Measurements from ENCODE around the gene MTG2.
"Not testable (repeated sequence)": the region's sequence is repeated elsewhere in the genome, so short reads cannot be mapped to it uniquely, and the experiment has no call there.

The MTG2 gene

DNA sequence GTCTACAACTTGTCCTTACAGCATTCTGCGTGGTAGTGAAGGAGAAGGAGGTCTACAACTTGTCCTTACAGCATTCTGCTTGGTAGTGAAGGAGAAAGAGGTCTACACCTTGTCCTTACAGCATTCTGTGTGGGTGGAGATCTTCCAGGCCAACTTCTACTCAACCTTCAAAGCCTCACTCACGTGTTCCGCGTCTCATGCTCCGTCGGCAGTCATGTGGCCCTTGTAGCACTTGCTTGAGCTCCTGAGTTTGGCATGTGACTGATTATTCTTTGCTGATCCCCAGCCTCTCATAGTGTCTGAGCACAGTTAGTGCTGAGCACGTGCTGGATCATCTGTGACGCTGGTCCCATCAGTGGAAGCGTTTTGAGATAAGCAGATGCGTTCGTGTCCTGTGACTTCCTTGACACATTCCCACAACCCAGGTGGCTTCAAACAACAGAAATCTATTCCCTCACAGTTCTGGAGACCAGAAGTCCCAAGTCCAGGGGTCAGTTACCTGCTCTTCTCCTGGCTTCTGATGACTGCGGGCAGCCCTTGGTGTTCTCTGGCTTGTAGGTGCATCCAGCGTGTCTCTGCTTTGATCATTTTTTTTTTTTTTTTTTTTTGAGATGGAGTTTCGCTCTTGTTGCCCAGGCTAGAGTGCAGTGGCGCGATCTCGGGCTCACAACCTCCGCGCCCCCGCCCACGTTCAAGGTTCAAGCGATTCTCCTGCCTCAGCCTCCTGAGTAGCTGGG, 36.6 kb upstream of the MTG2 start:
- no peak for DNase-seq (ENCODE audit: low read depth)

DNA sequence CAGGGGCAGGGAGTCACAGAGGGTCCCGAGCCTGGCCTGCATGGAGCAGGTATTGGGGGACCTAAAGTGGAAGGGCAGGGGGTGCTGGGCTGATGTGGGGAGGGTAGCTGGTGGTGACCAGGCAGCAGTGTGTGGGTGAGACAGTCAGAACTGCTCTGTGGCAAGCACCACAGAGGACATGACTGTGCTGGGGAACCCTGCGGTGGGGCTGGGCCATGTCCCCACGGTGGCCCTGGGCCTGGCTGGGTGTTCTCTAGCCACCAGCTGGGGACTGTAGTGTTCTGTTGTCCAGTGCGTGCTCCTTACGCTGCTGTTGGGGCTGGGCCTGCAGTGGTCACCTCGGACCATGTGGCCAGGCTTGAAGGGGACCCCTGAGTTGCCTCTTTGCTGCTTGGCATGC, 35.7 kb upstream of the MTG2 start:
- DNase-seq (ENCODE audit: low read depth), result no peak

DNA sequence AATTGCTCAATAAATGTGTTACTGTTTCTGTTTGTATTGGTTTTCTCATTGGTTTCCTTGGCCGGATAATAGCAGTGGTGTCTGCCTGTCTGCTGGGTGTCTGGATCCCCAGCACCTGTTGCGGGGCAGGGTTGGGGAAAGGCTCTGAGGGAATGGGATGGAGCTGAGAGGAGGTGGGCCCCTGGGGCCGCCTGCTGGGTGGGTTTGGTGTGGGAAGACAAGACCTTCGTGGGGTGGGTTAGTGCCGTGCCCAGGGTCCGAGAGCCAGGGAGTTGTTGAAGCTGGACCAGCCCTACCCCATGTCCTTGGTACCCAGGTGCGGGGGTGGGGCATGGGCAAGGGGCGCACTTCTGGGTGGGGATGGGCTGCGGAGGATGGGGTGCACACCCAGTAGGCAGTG, 35.3 kb upstream of the MTG2 start:
- no peak for DNase-seq (ENCODE audit: low read depth)

DNA sequence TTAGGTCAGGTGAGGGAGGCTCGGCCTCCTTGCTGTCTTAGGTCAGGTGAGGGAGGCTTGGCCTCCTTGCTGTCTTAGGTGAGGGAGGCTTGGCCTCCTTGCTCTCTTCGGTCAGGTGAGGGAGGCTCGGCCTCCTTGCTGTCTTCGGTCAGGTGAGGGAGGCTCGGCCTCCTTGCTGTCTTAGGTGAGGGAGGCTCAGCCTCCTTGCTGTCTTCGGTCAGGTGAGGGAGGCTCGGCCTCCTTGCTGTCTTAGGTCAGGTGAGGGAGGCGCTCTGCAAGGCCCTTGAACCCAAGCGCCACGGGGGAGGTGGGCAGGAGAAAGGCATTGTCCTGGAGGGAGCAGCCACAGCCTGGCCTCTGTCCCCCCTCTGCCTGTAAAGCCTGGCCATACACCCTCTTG, 34.4 kb upstream of the MTG2 start:
- DNase-seq (ENCODE audit: low read depth), result not testable (repeated sequence)

DNA sequence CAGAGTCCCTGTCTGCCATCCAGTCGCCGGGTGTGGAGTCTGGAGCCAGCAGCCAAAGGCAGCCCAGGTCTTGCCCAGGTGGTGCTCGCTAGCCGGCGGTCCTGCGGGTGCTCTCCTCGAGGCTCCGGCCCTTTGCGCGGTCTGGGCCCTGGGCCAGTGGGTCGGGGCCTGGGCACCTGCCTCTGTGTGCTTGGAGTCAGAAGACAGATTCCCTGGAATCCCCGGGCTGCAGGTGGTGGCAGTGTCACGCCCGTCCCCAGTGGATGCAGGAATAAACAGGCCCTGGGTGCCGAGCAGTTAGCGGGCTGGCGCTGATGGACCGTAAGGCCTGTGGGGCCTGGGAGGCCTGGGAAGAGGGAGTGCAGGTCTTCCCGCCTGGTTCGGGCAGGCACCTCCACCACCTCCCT, 33.9 kb upstream of the MTG2 start:
- DNase-seq (ENCODE audit: low read depth), result no peak

DNA sequence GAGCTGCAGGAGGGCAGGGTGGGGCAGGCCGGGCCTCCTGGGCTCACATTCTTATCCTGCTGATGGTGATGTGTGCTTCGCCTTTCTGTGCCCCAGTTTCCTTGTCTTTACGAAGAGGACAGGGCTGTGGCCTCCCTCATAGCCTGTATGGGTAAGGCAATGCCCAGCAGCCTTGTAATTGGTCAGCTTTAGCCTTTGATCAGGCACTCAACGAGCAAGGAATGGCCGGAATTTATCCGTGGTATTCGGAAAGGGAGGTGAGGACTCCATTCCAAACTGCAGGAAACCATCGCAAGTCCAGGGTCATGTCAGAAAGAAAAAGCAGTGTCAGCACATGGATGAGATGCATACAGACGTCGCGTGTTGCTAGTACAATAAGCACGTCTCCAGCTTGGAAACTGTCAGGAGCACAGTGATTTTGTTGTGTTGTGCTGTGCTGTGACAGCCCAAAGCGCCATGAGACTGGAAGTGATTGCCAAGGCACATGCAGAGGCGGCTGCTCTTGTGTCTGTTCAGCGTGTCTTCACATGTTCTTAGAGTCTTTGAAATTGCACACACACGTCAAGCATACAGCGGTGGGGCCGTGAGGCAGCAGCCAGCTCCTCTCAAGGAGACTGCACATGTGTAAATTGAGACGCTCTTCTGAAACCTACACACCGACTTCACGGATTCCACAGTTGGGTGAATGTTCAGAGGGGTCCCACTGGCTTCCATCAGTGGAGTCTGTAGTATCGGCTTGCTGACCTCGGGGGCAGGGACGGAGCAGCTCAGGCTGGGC, 33.1 kb upstream of the MTG2 start:
- no peak for DNase-seq (ENCODE audit: low read depth)

DNA sequence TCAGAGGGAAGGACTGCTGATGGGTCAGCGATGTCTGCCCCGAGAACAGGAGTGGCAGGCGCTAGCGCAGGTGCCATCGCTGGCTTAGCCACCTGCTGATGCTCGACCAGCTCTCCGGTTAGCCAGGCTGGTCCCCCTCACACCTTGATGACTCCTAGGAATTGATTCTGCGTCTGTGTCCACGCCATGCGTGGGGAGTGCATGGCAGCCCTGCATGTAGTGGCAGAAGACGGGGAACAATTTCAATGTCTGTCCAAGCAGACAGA, 32.6 kb upstream of the MTG2 start:
- no peak for DNase-seq (ENCODE audit: low read depth)

DNA sequence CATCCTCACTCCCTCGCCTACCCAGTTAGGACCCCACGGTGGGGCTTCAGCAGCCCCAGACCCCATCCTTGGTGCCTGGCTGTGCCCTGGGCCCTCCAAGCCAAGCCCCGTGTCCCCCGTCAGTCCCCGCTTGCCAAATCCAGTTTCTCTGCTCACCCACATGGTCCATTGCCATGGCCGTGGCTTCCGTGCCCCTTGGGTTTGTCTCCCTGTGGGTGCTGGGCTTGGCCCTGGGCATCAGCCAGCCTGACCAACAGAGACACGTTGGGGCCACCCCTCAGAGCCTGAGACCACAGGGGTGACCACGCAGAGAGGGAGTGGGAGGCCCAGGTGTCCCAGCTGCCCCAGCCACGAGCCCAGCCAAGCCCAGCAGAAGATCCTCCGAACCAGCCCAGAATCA, 31.6 kb upstream of the MTG2 start:
- DNase-seq (ENCODE audit: low read depth), result no peak

DNA sequence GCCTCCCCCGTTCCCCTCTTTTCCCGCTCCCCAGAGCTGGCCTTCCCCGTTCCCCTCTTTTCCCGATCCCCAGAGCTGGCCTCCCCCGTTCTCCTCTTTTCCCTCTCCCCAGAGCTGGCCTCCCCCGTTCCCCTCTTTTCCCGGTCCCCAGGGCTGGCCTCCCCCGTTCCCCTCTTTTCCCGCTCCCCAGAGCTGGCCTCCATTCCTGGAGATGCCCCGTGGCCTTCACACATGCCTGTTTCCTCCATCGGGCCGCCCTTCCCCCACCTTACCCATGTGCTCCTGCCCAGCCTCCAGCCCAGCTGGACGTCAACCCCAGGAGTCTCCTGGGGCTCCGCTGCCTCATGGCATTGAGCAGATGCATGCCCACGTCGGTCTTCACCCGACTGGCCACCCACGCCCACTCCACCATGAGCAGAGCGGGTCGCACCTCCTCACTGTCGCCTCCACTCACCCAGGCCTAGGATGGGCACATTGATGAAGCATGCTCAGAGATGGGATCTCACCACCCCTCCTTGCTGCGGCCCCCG, 30.9 kb upstream of the MTG2 start:
- DNase-seq (ENCODE audit: low read depth), result no peak

DNA sequence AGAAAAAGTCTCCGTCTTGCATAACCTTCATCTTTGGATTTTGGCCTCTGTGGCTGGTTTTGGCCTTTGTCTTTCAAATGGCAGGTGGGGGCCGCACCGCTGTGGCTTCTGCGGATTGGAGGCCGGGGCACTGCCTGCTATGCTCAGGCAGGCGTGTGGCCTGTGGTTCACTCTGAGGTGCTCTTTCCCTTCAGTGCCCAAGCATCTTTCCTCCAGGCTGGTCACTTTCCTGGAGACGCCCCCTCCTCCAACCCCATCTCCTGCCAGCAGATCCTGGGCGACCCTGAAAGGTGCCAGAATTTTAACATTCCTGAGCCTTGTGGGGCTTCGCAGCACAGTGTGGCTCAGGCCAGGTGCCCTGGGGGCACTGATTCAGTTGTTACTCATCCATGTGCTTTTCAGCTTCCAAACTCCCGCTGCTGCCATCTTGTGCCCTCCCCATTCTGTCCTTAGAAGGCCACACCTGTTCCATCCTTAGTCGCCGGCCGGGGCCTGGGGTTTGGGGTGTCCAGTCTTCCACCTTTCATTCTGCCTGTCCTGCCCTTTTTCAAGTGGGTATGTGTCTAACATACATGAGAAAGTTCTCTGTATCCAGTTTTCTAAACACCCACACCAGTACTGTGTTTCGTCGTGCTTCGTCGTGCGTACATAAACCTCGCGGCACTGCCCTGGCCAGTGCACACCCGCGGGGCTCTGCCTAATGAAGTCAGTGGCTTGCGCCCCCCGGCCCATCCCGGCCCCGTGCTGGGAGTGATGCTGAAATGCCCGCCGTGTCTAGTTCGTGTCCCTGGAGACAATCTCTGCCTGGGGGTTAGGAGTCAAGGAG, 27.2 kb upstream of the MTG2 start:
- DNase-seq (ENCODE audit: low read depth), result no peak

DNA sequence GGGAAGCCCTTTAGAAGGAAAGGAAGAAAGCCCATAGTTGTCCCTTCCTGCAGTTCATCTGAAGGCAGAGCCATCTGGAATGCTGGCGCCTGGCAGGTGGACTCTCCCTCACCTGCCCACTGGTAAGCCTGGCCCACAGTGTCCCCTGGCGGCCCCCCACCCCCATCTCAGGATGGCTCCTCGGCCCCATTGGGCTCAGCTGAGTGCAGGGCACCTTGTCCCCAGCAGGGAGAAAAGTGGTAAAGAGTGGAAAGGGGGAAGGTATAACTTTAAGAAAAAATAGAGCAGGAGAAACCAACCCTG, 26.6 kb upstream of the MTG2 start:
- DNase-seq (ENCODE audit: low read depth), result no peak

DNA sequence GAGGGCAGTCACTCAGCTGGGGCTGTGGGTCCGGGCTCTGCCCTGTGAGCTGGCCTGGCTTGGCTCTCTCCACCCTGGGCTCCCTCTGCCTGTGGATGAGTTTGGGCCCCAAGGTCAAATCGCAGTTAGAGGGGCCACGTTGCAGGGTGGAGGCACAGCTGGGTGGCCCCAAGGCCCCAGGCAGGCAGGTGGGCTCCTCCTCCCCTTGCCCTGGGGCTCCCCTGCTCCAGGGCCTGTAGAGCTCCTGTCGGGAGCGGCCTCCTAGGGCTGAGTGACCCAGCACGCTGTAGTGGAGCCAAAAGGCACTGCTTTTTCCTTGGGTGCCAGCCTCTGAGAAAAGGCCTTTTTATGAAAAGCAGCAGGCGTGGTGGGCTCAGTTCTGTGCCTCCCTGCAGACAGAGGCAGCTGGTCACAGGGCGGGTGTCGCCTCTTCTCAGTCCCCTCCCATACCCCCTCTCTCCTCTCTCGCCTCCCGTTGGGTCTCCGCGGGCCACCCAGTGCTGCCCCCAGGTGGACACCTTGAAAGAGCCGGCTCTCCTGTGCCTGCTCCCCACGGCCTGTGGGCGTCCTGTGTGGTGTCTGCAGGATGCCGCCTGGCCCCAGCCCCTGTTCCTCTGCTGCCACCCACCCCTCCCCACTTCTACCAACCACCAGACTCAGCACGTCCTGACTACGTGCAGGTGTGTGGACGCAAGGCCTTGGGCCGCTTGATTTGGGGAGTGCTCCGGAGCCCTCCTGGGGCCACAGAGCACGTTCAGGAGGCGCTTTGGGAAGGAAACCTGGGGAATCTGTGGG, 26.0 kb upstream of the MTG2 start:
- DNase-seq (ENCODE audit: low read depth), result peak; percentile 55

DNA sequence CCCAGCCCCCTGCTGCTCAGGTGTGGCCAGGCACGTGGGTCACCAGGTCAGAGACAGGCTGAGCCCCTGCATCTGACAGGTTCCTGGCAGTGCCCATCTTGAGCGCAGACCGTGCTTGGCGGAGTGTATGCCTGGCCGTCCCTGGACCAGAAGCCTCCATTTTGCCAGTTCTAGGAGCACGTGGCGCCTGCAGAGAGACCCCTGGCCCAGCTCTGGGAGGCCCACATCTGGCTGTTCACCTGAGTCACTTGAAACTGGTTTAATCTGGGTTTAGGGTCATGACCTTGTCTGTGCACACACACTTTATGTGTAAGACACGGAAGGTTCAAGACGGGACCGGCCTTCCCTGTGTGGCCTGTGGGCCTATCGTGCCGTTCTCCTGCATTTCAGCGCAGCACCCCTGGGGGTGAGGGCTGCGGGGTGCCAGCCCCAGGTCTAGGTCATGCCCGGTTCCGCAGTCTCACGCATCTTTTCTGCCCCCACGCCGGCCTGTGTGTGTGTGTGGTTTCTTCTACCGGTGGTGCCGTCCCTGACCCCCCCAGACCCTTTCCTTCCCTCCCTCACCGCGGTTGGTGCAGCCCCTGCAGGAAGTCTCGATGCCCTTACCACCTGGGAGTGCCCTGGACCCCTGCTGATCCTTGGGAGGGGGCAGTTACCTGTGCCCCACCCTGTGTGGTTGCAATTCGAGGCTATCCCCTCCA, 25.3 kb upstream of the MTG2 start:
- no peak for DNase-seq (ENCODE audit: low read depth)

DNA sequence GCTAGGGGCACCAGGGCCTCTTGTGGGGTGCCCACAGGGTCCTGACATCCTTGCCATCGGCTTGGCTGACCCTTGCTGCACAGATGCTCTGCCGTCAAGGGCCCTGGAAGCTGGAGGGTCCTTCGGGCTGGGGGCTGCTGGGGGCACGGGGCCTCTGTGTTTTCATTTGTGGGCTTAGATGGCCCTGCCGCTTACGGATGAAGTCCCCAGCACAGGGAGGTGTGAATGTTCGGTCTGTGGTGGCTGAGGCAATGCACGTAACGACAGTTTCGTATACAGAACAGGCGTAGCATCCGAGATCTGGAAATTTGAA, 24.8 kb upstream of the MTG2 start:
- DNase-seq (ENCODE audit: low read depth), result no peak

DNA sequence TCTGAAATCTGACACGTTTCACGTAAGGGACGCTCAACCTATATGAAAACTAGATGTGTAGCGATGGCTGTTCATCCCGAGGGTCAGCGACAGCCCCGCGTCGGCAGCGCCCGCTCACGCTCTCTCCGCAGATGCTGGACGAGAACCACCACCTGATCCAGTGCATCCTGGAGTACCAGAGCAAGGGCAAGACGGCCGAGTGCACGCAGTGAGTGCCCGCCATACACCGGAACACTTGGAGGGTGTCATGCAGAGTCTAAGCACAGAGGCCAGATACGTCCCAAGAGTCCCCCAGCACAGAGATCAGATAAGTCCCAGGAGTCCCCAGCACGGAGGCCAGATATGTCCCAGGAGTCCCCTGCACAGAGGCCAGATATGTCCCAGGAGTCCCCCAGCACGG, 24.3 kb upstream of the MTG2 start:
- no peak for DNase-seq (ENCODE audit: low read depth)

DNA sequence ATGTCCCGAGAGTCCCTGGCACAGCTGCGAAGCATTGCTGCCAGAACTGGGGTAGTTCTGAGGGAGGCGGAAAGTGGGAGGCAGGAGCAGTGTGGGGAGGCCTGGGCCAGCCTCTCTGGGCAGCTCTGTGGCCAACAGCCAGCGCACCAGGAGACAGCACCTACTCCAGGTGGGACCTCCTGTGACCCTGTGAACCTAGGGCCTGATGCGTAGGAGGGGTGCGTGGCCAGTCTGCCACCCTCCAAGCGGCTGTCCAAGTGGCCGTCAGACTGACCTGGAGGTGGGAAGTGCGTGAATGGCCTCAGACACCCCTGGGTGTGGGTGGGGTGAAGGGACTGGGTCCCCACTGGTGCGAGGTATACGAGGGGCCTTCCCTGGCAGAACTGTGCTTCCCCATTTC, 23.8 kb upstream of the MTG2 start:
- no peak for DNase-seq (ENCODE audit: low read depth)

DNA sequence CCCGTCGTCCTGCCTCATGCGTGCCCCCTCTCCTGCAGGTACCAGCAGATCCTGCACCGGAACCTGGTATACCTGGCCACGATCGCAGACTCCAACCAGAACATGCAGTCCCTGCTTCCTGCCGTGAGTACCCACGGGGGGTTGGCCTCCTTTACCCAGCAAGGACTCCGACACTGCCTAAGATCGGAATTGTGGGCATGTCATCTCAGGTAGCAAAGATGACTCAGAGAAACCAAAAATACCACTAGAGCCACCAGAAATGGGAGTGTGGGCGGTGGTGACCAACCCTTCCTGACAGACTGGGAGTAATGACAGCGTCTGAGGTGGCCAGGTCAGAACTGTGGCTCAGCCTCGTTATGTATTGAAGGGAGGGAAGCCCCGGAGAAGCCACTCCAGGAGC, 23.0 kb upstream of the MTG2 start:
- DNase-seq (ENCODE audit: low read depth), result peak; percentile 57

DNA sequence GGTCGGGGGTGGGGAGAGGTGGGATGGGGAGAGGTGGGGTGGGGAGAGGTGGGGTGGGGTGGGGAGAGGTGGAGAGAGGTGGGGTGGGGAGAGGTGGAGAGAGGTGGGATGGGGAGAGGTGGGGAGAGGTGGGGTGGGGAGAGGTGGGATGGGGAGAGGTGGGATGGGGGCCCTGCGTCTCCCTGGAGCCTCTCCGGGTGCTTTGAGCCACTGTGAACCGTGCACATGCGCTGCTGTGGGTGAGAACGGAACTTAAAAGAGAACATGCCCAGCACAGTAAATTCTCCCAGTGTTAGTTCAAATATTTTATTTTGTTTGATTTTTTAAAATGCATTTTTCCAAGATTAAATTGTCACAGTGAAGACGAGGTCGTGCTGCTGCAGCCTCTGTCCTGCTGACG, 22.6 kb upstream of the MTG2 start:
- no peak for DNase-seq (ENCODE audit: low read depth)

DNA sequence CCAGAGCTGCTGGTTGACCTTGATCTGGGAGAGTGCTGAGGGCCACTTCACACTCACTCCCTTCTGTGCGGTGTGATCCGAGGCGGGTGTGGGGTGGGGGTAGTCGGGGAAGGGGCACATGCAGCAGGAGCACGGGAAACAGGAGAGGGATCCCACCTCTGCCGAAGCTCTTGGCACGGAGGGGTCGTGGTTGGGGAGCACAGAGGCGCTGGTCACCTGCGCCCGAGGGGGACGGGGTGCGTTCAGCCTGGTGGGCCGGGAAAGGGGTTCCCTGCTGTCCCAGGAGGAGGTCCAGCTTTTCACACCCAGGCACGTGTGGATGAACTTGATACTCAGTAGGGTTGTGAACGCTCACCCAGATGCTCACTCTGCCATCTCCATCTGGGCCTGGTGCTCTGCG, 22.0 kb upstream of the MTG2 start:
- DNase-seq (ENCODE audit: low read depth), result no peak

DNA sequence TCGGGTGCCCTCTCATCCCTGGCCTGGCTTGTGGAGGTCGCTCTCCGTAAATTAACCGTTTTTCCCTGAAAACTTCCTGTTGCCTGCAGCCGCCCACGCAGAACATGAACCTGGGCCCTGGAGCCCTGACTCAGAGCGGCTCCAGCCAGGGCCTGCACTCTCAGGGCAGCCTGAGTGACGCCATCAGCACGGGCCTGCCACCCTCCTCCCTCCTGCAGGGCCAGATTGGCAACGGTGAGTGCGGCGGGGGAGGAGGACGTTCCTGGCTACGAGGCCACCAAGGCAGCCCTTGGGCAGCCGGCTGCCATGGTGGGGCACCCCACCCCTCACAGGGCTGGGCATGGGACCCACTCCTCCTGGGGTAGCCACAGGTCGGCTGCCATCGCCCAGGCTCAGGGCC, 21.5 kb upstream of the MTG2 start:
- DNase-seq (ENCODE audit: low read depth), result no peak

DNA sequence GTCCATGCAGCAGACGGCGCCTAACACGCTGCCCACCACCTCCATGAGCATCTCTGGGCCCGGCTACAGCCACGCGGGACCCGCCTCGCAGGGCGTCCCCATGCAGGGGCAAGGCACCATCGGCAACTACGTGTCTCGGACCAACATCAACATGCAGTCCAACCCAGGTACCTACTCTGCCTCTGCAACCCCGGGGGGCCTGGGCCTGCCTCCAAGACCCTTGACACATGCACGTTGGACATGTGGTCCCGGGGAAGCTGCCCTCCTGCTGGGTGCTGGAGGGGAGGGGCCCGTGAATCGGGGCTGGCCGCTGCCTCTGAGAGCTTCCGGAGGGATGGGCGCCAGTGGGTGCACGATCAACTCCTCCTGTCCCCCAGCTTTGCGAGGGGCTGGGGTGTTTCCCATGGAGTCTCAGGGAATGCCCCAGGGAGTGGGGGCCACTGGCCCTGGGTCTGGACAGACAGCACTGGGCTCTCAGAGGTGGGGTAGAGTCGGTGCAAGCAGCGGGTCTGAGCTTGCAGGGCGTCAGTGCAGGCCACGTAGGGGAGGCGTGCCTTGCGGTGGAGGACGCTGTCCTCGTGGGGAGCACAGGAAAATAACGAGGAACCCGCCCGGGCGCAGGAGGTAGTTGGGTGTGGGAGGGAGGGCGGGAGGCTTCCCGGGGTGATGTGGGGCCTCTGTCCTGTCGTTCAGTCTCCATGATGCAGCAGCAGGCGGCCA, 19.9 kb upstream of the MTG2 start:
- DNase-seq (ENCODE audit: low read depth), result no peak

Measured in activated T-cell treated with anti-CD3 and anti-CD28 coated beads for 24 hours (primary cell).